Measurements from ENCODE around the gene WNT7A. TPM values are rescaled to one million over a fixed set of nuclear protein-coding genes. Genes with fewer than 3 reads are reported as not detected.

Gene WNT7A
- total RNA-seq, 2 donors from 2014 or later: 0.11 TPM; not detected in 1

DNA sequence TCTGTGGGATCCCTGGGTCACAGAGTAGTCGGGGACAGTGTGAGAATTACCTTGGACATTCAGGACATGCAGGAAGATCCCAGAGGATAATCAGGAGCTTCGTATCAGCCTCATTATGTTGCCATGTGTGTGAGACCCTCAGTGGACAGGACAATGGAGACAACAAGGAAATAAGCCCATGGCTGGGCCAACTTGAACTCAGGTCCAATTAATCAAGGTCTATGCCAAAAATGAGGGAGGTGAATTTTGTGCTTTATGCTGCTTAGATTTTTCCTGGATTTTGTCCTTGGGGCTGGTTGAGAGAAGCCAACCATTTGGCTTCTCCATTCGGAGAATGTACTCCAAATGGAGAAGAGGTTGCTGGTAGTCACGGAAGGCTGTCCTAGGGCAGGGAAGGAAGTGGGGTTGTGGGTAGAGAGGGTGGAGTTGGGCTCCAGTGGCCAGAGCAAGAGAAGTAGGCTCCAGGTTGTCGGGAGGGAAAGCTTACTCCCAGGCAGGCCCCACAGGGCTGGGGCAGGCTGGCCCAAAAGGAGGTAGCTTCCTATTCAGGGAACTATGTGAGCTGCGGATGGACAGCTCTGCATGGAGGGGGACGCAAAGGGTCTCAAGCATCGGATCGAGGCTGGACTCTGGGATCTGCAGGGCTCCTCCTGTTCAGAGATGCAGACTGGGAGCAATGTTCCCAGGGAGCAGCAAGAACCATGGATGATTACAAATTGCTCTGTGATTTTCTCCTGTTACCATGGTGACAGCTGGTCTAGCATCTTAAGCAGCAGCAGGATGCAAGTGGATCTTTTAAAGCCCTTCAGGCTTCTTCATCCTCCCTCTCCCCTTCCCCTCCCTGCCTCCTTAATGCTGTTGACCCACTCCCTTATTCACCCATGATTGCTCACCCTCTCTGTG, 91.1 kb downstream of the WNT7A start:
- Histone ChIP-seq H3K36me3 (no peaks in the 10 kb centered on the region), H3K27me3 (replicated peaks; ENCODE audit: insufficient read depth) (peaks cover 8% of the 10 kb centered on the region), H3K27ac (no peak overlapping the region), H3K4me3 (no peak overlapping the region), H3K4me1 (replicated peaks) (no peaks in the 10 kb centered on the region), H3K9me3 (no peaks in the 10 kb centered on the region)
- WGBS: 84% methylated on average over 9 of the region's 9 CpGs
- DNase-seq (ENCODE audit: low spot score): no peak
- TF ChIP-seq POLR2A (IDR thresholded peaks at IDR 0.05): no peak
- TF ChIP-seq, protein P1, sequence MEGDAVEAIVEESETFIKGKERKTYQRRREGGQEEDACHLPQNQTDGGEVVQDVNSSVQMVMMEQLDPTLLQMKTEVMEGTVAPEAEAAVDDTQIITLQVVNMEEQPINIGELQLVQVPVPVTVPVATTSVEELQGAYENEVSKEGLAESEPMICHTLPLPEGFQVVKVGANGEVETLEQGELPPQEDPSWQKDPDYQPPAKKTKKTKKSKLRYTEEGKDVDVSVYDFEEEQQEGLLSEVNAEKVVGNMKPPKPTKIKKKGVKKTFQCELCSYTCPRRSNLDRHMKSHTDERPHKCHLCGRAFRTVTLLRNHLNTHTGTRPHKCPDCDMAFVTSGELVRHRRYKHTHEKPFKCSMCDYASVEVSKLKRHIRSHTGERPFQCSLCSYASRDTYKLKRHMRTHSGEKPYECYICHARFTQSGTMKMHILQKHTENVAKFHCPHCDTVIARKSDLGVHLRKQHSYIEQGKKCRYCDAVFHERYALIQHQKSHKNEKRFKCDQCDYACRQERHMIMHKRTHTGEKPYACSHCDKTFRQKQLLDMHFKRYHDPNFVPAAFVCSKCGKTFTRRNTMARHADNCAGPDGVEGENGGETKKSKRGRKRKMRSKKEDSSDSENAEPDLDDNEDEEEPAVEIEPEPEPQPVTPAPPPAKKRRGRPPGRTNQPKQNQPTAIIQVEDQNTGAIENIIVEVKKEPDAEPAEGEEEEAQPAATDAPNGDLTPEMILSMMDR (IDR thresholded peaks at IDR 0.05): no peak
- no peak for TF ChIP-seq POLR2AphosphoS5 (IDR thresholded peaks at IDR 0.05)
- intact Hi-C loops (cut with DNase I): no loop called here

DNA sequence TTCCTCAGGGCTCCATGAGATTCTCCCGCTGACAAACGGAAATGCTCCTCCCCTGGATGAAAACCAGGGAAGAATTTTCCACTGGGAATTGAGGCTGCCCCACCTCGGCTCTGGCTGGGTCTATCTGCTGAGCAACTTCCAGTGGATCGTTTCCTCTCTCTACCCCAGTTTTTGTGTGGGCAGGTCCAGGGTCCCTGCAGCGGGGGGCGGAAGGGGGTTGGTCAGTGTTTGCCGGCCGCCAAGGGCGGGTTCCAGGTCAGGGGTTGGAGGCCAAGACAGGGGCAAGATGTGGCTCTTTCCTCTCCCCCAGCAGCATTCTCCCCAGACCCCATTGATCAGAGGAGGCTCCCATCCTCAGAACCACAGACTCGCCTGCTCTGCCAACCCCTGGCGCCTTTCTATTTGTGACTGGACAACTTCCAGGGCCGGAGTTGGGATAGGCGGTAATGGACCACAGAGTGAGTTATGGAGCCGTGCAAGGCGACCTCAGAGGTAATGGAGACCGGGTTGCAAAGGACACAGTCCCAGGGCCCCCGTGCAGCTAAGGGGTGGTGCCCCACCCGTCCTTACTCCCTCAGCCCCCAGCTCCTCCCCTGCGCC, 92.2 kb downstream of the WNT7A start:
- H3K36me3 ChIP-seq: no peaks in the 10 kb centered on the region
- peaks cover 6% of the 10 kb centered on the region for H3K27me3 ChIP-seq (replicated peaks; ENCODE audit: insufficient read depth)
- no peak overlapping the region for H3K4me3 ChIP-seq
- intact Hi-C loops (cut with DNase I): no loop called here
- no peak for DNase-seq (ENCODE audit: low spot score)
- WGBS: 50% methylated on average over 19 of the region's 19 CpGs
- TF ChIP-seq POLR2AphosphoS5 (IDR thresholded peaks at IDR 0.05): no peak
- no peak for TF ChIP-seq POLR2A (IDR thresholded peaks at IDR 0.05)
- TF ChIP-seq, protein P1 (IDR thresholded peaks at IDR 0.05): no peak
- H3K9me3 ChIP-seq: no peaks in the 10 kb centered on the region
- H3K4me1 ChIP-seq (replicated peaks): no peaks in the 10 kb centered on the region
- H3K27ac ChIP-seq: no peak overlapping the region

DNA sequence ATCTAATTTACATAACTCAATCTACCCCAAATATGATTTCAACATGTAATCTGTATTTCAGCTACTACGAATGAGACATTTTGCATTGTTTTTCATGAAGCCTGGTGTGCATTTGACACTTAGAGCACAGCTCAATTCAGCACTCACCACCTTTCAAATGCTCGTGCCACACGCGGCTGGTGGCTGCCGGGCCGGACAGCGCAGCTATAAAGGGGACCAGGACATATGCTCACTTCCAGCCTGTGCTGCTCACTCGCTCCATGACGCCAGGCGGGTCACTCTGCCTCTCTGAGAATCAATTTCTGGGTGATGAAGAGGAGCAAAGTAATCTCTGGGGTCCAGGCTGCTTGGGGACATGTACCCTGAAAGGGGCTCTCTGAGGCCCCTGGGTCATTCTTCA, 93.1 kb downstream of the WNT7A start:
- intact Hi-C loops (cut with DNase I): no loop called here
- Histone ChIP-seq H3K4me1 (replicated peaks) (no peaks in the 10 kb centered on the region), H3K9me3 (no peaks in the 10 kb centered on the region), H3K27ac (no peak overlapping the region), H3K4me3 (no peak overlapping the region), H3K27me3 (replicated peaks; ENCODE audit: insufficient read depth) (peaks cover 6% of the 10 kb centered on the region), H3K36me3 (no peaks in the 10 kb centered on the region)
- 81% methylated on average over 10 of the region's 10 CpGs for WGBS
- DNase-seq (ENCODE audit: low spot score): no peak
- no peak for TF ChIP-seq POLR2AphosphoS5 (IDR thresholded peaks at IDR 0.05)
- TF ChIP-seq, protein P1 (IDR thresholded peaks at IDR 0.05): no peak
- no peak for TF ChIP-seq POLR2A (IDR thresholded peaks at IDR 0.05)

DNA sequence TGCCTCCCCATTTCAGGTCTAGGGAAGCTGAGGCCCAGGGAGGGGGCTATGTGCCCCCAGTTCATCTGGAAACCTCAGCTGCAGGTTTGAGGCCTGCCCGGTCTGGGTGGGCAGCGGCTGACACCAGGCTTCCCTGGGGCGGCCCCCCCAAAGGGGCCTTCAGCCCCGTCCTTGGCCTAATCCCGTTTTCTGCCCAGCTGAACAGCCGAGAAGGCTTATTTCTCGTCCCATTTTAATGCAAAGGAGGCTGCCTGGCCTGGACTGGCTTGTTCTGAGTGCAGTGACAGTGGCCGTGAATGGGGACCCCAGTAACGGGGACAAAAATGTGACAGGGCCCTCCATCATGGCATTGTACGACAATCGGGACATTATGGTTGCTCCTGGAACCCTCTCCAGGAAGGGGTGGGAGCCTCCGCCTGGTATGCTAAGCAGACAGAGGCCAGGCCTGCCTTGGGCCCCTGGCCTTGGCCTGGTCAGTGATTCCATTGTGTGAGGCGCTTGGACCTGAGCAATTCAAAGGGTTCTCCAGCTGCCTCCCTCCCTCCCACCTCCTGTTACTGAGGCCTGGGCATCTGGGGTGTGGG, 93.9 kb downstream of the WNT7A start:
- intact Hi-C loops (cut with DNase I): no loop called here
- H3K27ac ChIP-seq: no peak overlapping the region
- H3K36me3 ChIP-seq: no peaks in the 10 kb centered on the region
- H3K4me1 ChIP-seq (replicated peaks): no peaks in the 10 kb centered on the region
- TF ChIP-seq POLR2AphosphoS5 (IDR thresholded peaks at IDR 0.05) (no peak), POLR2A (IDR thresholded peaks at IDR 0.05) (no peak)
- TF ChIP-seq, protein P1 (IDR thresholded peaks at IDR 0.05): no peak
- no peak for DNase-seq (ENCODE audit: low spot score)
- WGBS: 90% methylated on average over 13 of the region's 13 CpGs
- peaks cover 6% of the 10 kb centered on the region for H3K27me3 ChIP-seq (replicated peaks; ENCODE audit: insufficient read depth)
- H3K4me3 ChIP-seq: no peak overlapping the region
- H3K9me3 ChIP-seq: no peaks in the 10 kb centered on the region

Measured in prostate gland (tissue), 2 donors.